ENCODE data around the gene BASP1.

The BASP1 gene

GRCh38 chr5:17217493-17218352 lies at the start of gene BASP1:
TSS of gene BASP1 (plus strand) at chr5:17217631. CDS start at chr5:17275217, 57,586 bp downstream.
- peak in 1 of 2 donors; percentile 16 for DNase-seq (ENCODE audit: low read depth in 1 of 2, low spot score in 1 of 2)

GRCh38 chr5:17169507-17169906 lies 47.9 kb upstream of the BASP1 start:
- DNase-seq (ENCODE audit: low read depth in 1 of 2, low spot score in 1 of 2) = no peak

GRCh38 chr5:17172791-17173190 lies 44.6 kb upstream of the BASP1 start:
- DNase-seq (ENCODE audit: low read depth in 1 of 2, low spot score in 1 of 2) = no peak

GRCh38 chr5:17174965-17175364 lies 42.5 kb upstream of the BASP1 start:
- DNase-seq (ENCODE audit: low read depth in 1 of 2, low spot score in 1 of 2) = no peak

GRCh38 chr5:17177501-17178372 lies 39.7 kb upstream of the BASP1 start:
- DNase-seq (ENCODE audit: low read depth in 1 of 2, low spot score in 1 of 2) = no peak

GRCh38 chr5:17178373-17178675 lies 39.1 kb upstream of the BASP1 start:
- no peak for DNase-seq (ENCODE audit: low read depth in 1 of 2, low spot score in 1 of 2)

GRCh38 chr5:17180330-17180843 lies 37.0 kb upstream of the BASP1 start:
- DNase-seq (ENCODE audit: low read depth in 1 of 2, low spot score in 1 of 2) = no peak

GRCh38 chr5:17180864-17181723 lies 36.3 kb upstream of the BASP1 start:
- DNase-seq (ENCODE audit: low read depth in 1 of 2, low spot score in 1 of 2) = no peak

- DNase-seq (ENCODE audit: low read depth in 1 of 2, low spot score in 1 of 2) = no peak
Measured at GRCh38 chr5:17182494-17182893, 34.9 kb upstream of the BASP1 start.

GRCh38 chr5:17182981-17183380 lies 34.5 kb upstream of the BASP1 start:
- DNase-seq (ENCODE audit: low read depth in 1 of 2, low spot score in 1 of 2) = no peak

- DNase-seq (ENCODE audit: low read depth in 1 of 2, low spot score in 1 of 2) = no peak
Measured at GRCh38 chr5:17183831-17184230, 33.6 kb upstream of the BASP1 start.

- no peak for DNase-seq (ENCODE audit: low read depth in 1 of 2, low spot score in 1 of 2)
Measured at GRCh38 chr5:17184588-17184987, 32.8 kb upstream of the BASP1 start.

- DNase-seq (ENCODE audit: low read depth in 1 of 2, low spot score in 1 of 2) = no peak
Measured at GRCh38 chr5:17185349-17185748, 32.1 kb upstream of the BASP1 start.

GRCh38 chr5:17185773-17186172 lies 31.7 kb upstream of the BASP1 start:
- DNase-seq (ENCODE audit: low read depth in 1 of 2, low spot score in 1 of 2) = no peak

- DNase-seq (ENCODE audit: low read depth in 1 of 2, low spot score in 1 of 2) = no peak
Measured at GRCh38 chr5:17186256-17186655, 31.2 kb upstream of the BASP1 start.

- no peak for DNase-seq (ENCODE audit: low read depth in 1 of 2, low spot score in 1 of 2)
Measured at GRCh38 chr5:17187011-17187785, 30.2 kb upstream of the BASP1 start.

- no peak for DNase-seq (ENCODE audit: low read depth in 1 of 2, low spot score in 1 of 2)
Measured at GRCh38 chr5:17187786-17188170, 29.7 kb upstream of the BASP1 start.

GRCh38 chr5:17189381-17190036 lies 27.9 kb upstream of the BASP1 start:
- DNase-seq (ENCODE audit: low read depth in 1 of 2, low spot score in 1 of 2) = peak in 1 of 2 donors; percentile 40

GRCh38 chr5:17190242-17190778 lies 27.1 kb upstream of the BASP1 start:
- no peak for DNase-seq (ENCODE audit: low read depth in 1 of 2, low spot score in 1 of 2)
